Activated CD4-positive, alpha-beta memory T cell treated with anti-CD3 and anti-CD28 coated beads for 36 hours (primary cell): Measurements from ENCODE around the gene CTXN1. TPM values are rescaled to one million over a fixed set of nuclear protein-coding genes. Genes with fewer than 3 reads are reported as not detected.

Source experiments
- total RNA-seq, 2 experiments: library from RNA; stranded (reverse); gene quantifications; one replicate each; pipeline ENCODE4 v1.2.3, GENCODE V29; 2021

The CTXN1 gene
- total RNA-seq, 2 experiments from 2014 or later = 0.29 to 0.77 TPM

Other genes with a start within 250 kb of the CTXN1 start
- gene MCEMP1, start 249.0 kb downstream of the CTXN1 start, total RNA-seq = not detected
- 10 to 100 TPM; 77.5 to 88.2 TPM for gene TRAPPC5, start 245.3 kb downstream of the CTXN1 start, total RNA-seq
- gene FCER2, start 224.0 kb downstream of the CTXN1 start, total RNA-seq = 1 to 10 TPM; 3.5 to 4.1 TPM
- gene CLEC4G, start 194.0 kb downstream of the CTXN1 start, total RNA-seq = not detected
- not detected for gene CD209, start 178.6 kb downstream of the CTXN1 start, total RNA-seq
- gene CLEC4M, start 162.9 kb downstream of the CTXN1 start, total RNA-seq = not detected
- 1 to 10 TPM; 5.0 to 5.6 TPM for gene EVI5L, start 95.9 kb downstream of the CTXN1 start, total RNA-seq
- under 1 TPM; 0.14 to 0.19 TPM for gene PRR36, start 51.7 kb downstream of the CTXN1 start, total RNA-seq
- gene LRRC8E, start 37.6 kb downstream of the CTXN1 start, total RNA-seq = not detected
- 10 to 100 TPM; 29.1 to 30.1 TPM for gene MAP2K7, start 22.3 kb downstream of the CTXN1 start, total RNA-seq
- 1 to 10 TPM; 4.4 to 4.6 TPM for gene TGFBR3L, start 11.3 kb downstream of the CTXN1 start, total RNA-seq
- 10 to 100 TPM; 18.7 to 20.2 TPM for gene SNAPC2, start 5.8 kb downstream of the CTXN1 start, total RNA-seq
- gene TIMM44, start 17.5 kb upstream of the CTXN1 start, total RNA-seq = 10 to 100 TPM; 66.5 to 68.5 TPM
- 100 to 1,000 TPM; 143 to 145 TPM for gene ELAVL1, start 79.5 kb upstream of the CTXN1 start, total RNA-seq
- gene CCL25, start 126.6 kb upstream of the CTXN1 start, total RNA-seq = not detected
- not detected for gene FBN3, start 223.5 kb upstream of the CTXN1 start, total RNA-seq